HS-5 (cell line): ENCODE measurements around the gene SS18.

Experiments used
- DNase-seq: peaks from one replicate; pipeline ENCODE4 v3.0.0-alpha.2; 2012; ENCODE audit warnings: low read depth

The SS18 gene

GRCh38 chr18:26002375-26002910 is 88.0 kb downstream of the SS18 start:
- DNase-seq = no peak

- DNase-seq = no peak
Observed at GRCh38 chr18:25998461-25998860, 92.0 kb downstream of the SS18 start.

GRCh38 chr18:25992566-25992965 is 97.8 kb downstream of the SS18 start:
- DNase-seq = no peak

- DNase-seq = no peak
Observed at GRCh38 chr18:25990473-25990872, 99.9 kb downstream of the SS18 start.

GRCh38 chr18:25985707-25986394 is 104.6 kb downstream of the SS18 start:
- no peak for DNase-seq

GRCh38 chr18:25983730-25984129 is 106.7 kb downstream of the SS18 start:
- DNase-seq = no peak

GRCh38 chr18:25982961-25983360 is 107.5 kb downstream of the SS18 start:
- no peak for DNase-seq

GRCh38 chr18:25982153-25982552 is 108.3 kb downstream of the SS18 start:
- no peak for DNase-seq

- no peak for DNase-seq
Observed at GRCh38 chr18:25979369-25980040, 110.9 kb downstream of the SS18 start.

GRCh38 chr18:25976554-25976953 is 113.9 kb downstream of the SS18 start:
- DNase-seq = no peak

GRCh38 chr18:25974630-25975077 is 115.8 kb downstream of the SS18 start:
- no peak for DNase-seq
